Caco-2 (cell line): ENCODE measurements around the gene CHD9. TPM values are rescaled to one million over a fixed set of nuclear protein-coding genes. Genes with fewer than 3 reads are reported as not detected.

ENCODE experiments used
- BruUV-seq: library from RNA; stranded (reverse); fragments of 400-500 nt; replicated peaks from 2 replicates; lab custom pipeline; 2021; lab: Mats Ljungman, UMichigan
- CTCF ChIA-PET: fragments of 300-600 bp; sonication (Branson Sonifier 250); formaldehyde crosslinking; loops from one replicate; lab custom pipeline; 2022; ENCODE audit warnings: antibody characterized with exemption; lab: Charles Lee
- POLR2A ChIA-PET: fragments of 300-600 bp; sonication (Branson Sonifier 250); formaldehyde crosslinking; loops from one replicate; lab custom pipeline; 2022; ENCODE audit warnings: antibody characterized with exemption; lab: Charles Lee
- DNase-seq, 2 experiments: peaks; one replicate each; pipeline versions ENCODE4 v3.0.0 to v3.0.0-alpha.2; 2020 to 2022
- H3K27me3 ChIP-seq: replicated peaks from 2 replicates; pipeline ENCODE4 v1.6.0; 2011; ENCODE audit warnings: low read length; ENCODE audit not compliant: control insufficient read depth, insufficient read depth
- H3K36me3 ChIP-seq: 2 replicates; pipeline ENCODE4 v1.5.1; 2011; ENCODE audit warnings: low read length; ENCODE audit not compliant: control insufficient read depth, insufficient read depth
- H3K4me1 ChIP-seq: fragments of 250-450 bp; sonication (Bioruptor Pico); 2 replicates; pipeline ENCODE4 v1.5.1; 2020; ENCODE audit warnings: mild to moderate bottlenecking
- H3K4me3 ChIP-seq: 2 replicates; pipeline ENCODE4 v1.5.1; 2011; ENCODE audit warnings: low read depth, mild to moderate bottlenecking, control low read depth, low read length
- H3K9me3 ChIP-seq: fragments of 250-450 bp; sonication (Bioruptor Pico); 2 replicates; pipeline ENCODE4 v1.5.1; 2020; ENCODE audit warnings: mild to moderate bottlenecking, moderate library complexity
- H3K27ac Mint-ChIP-seq: one replicate; pipeline ENCODE4 v1.8.0; 2022; ENCODE audit warnings: mixed read lengths; ENCODE audit not compliant: unreplicated experiment
- H3K27me3 Mint-ChIP-seq: one replicate; pipeline ENCODE4 v1.8.0; 2022; ENCODE audit warnings: mixed read lengths; ENCODE audit not compliant: insufficient read depth, unreplicated experiment
- H3K36me3 Mint-ChIP-seq: one replicate; pipeline ENCODE4 v1.8.0; 2022; ENCODE audit warnings: mild to moderate bottlenecking, mixed read lengths; ENCODE audit not compliant: insufficient read depth, unreplicated experiment
- H3K4me1 Mint-ChIP-seq: one replicate; pipeline ENCODE4 v1.8.0; 2022; ENCODE audit warnings: low read depth, mixed read lengths; ENCODE audit not compliant: unreplicated experiment
- H3K4me3 Mint-ChIP-seq: one replicate; pipeline ENCODE4 v1.8.0; 2022; ENCODE audit warnings: mild to moderate bottlenecking, moderate library complexity, mixed read lengths; ENCODE audit not compliant: unreplicated experiment
- H3K9me3 Mint-ChIP-seq: one replicate; pipeline ENCODE4 v1.8.0; 2022; ENCODE audit warnings: mixed read lengths; ENCODE audit not compliant: unreplicated experiment
- intact Hi-C: fragments of 100-400 bp; cut with micrococcal nuclease; formaldehyde crosslinking; loops from one replicate; pipeline ENCODE4 v1.10.0; 2022; ENCODE audit not compliant: unreplicated experiment
- total RNA-seq: library from RNA; stranded (reverse); gene quantifications from 2 replicates; pipeline ENCODE4 v1.2.3, GENCODE V29; 2022
- TF ChIP-seq, protein P1 (sequence below), 2 experiments: fragments of 200-600 bp in 1 of 2; IDR thresholded peaks; 1 replicate in 1 of 2; 2 replicates in 1 of 2; pipeline versions ENCODE4 v1.5.1 to v1.8.0; 2011 to 2022; ENCODE audit warnings: antibody characterized with exemption in 1 of 2, control low read depth in 1 of 2, inconsistent platforms in 1 of 2, low read depth in 1 of 2, low read length in 1 of 2, mild to moderate bottlenecking in 1 of 2, moderate library complexity in 1 of 2; ENCODE audit not compliant: insufficient read depth in 1 of 2, severe bottlenecking in 1 of 2, unreplicated experiment in 1 of 2

CHD9 gene
- total RNA-seq, 1 experiment from 2014 or later: 29.1 TPM

DNA sequence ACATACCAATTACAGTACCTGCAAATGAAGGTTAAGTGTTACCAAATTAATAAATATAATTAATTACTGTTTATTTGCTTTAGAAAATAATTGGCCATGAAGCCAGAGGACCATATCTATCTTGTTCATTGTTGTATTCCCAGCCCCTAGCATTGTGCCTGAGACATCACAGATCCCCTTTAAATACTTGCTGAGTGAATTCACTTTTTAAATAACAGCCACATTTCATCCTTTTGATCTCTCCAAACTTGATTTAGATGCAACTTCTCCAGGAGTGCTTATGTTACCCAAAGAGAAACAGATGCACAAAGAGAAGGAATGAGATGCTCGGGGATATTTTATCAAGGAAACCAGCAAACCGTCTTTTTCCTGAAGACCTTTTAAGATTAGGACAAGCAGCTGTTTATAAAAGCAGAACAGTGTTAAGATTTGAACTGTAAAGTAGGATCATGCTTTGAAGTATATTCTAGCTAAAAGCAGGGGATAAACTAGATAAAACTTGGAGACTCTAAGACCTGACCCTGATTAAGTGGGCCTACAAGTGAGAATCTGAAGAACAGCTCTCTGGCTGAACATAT lies 66.3 kb downstream of the CHD9 start:
- Histone ChIP-seq H3K4me3 (no peak overlapping the region), H3K9me3 (no peaks in the 10 kb centered on the region), H3K4me1 (peaks cover 1% of the 10 kb centered on the region), H3K36me3 (no peaks in the 10 kb centered on the region), H3K27me3 (no peaks in the 10 kb centered on the region)
- H3K9me3 Mint-ChIP-seq: peaks cover 10% of the 10 kb centered on the region
- no peak for DNase-seq
- H3K27me3 Mint-ChIP-seq: no peaks in the 10 kb centered on the region
- intact Hi-C loops: no loop called here
- no peaks in the 10 kb centered on the region for H3K4me1 Mint-ChIP-seq
- H3K36me3 Mint-ChIP-seq: no peaks in the 10 kb centered on the region
- H3K27ac Mint-ChIP-seq: no peak overlapping the region
- POLR2A ChIA-PET: no interaction called here
- TF ChIP-seq, protein P1, sequence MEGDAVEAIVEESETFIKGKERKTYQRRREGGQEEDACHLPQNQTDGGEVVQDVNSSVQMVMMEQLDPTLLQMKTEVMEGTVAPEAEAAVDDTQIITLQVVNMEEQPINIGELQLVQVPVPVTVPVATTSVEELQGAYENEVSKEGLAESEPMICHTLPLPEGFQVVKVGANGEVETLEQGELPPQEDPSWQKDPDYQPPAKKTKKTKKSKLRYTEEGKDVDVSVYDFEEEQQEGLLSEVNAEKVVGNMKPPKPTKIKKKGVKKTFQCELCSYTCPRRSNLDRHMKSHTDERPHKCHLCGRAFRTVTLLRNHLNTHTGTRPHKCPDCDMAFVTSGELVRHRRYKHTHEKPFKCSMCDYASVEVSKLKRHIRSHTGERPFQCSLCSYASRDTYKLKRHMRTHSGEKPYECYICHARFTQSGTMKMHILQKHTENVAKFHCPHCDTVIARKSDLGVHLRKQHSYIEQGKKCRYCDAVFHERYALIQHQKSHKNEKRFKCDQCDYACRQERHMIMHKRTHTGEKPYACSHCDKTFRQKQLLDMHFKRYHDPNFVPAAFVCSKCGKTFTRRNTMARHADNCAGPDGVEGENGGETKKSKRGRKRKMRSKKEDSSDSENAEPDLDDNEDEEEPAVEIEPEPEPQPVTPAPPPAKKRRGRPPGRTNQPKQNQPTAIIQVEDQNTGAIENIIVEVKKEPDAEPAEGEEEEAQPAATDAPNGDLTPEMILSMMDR (IDR thresholded peaks at IDR 0.05; ENCODE audit: insufficient read depth in 1 of 2, low read depth in 1 of 2, low read length in 1 of 2, severe bottlenecking in 1 of 2, unreplicated experiment in 1 of 2): no peak
- CTCF ChIA-PET: interaction anchor here (1.6 kb wide), 1 partner anchor 9 kb away, joined by 3 read pairs; no protein-coding TSS in a partner anchor
- no peak overlapping the region for H3K4me3 Mint-ChIP-seq
- BruUV-seq: no TSS peak

DNA sequence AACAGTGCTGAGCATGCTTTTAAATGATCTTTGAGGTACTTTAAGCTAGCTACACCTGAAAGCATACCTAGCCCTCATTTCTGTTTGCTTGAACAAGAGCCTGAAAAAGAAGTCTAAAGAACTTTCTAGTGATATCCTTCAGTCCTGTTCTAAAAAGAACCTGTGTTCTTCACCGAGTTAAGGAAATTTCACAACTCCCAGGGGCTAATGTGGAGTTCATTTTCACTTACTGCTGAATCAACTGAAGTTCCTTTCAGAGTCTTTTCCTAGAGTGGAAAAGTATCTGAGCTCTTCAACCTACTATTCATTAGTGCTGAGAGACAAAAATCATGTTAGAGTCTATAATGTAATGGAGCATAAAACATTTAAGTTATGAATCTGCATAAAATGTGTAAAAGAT lies 66.9 kb downstream of the CHD9 start:
- H3K4me3 ChIP-seq: no peak overlapping the region
- H3K9me3 Mint-ChIP-seq: peaks cover 10% of the 10 kb centered on the region
- no peaks in the 10 kb centered on the region for H3K36me3 ChIP-seq
- H3K36me3 Mint-ChIP-seq: no peaks in the 10 kb centered on the region
- H3K4me1 Mint-ChIP-seq: no peaks in the 10 kb centered on the region
- intact Hi-C loops: no loop called here
- DNase-seq: no peak
- no peak overlapping the region for H3K4me3 Mint-ChIP-seq
- H3K27me3 Mint-ChIP-seq: no peaks in the 10 kb centered on the region
- H3K27me3 ChIP-seq: no peaks in the 10 kb centered on the region
- no TSS peak for BruUV-seq
- ChIA-PET CTCF (interaction anchor here (1.6 kb wide), 1 partner anchor 10 kb away, joined by 3 read pairs; no protein-coding TSS in a partner anchor), POLR2A (no interaction called here)
- TF ChIP-seq, protein P1 (IDR thresholded peaks at IDR 0.05; ENCODE audit: insufficient read depth in 1 of 2, low read depth in 1 of 2, low read length in 1 of 2, severe bottlenecking in 1 of 2, unreplicated experiment in 1 of 2): no peak
- H3K4me1 ChIP-seq: no peaks in the 10 kb centered on the region
- no peaks in the 10 kb centered on the region for H3K9me3 ChIP-seq
- no peak overlapping the region for H3K27ac Mint-ChIP-seq

DNA sequence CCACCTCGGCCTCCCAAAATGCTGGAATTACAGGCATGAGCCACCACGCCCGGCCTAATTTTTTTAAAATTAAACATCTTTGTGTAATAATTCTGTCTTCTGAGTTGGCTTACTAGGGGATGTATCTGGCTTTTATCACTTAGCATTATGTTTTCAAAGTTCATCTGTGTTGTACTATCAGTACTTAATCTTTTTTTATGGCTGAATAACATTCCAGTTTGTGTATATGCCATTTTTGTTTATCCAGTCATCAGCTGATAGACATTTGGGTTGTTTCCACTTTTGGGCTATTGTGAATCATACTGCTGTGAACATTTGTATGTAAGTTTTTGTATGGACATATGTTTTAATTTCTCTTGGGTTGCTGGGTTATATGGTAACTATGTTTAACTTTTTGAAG lies 69.0 kb downstream of the CHD9 start:
- no peaks in the 10 kb centered on the region for H3K36me3 Mint-ChIP-seq
- CTCF ChIA-PET: interaction anchor here (0.6 kb wide), 1 partner anchor 15 kb away, joined by 3 read pairs; no protein-coding TSS in a partner anchor
- TF ChIP-seq, protein P1 (IDR thresholded peaks at IDR 0.05; ENCODE audit: insufficient read depth in 1 of 2, low read depth in 1 of 2, low read length in 1 of 2, severe bottlenecking in 1 of 2, unreplicated experiment in 1 of 2): no peak

More for the DNA sequence above, 69.0 kb downstream of the CHD9 start:
- Mint-ChIP-seq H3K4me1 (peaks cover 4% of the 10 kb centered on the region), H3K27ac (no peak overlapping the region), H3K27me3 (no peaks in the 10 kb centered on the region), H3K9me3 (peaks cover 10% of the 10 kb centered on the region), H3K4me3 (no peak overlapping the region)
- Histone ChIP-seq H3K27me3 (no peaks in the 10 kb centered on the region), H3K9me3 (no peaks in the 10 kb centered on the region), H3K4me1 (0 out of 2 replicates have a peak, but pooled peaks cover under 1% of the 10 kb centered on the region), H3K4me3 (no peak overlapping the region), H3K36me3 (no peaks in the 10 kb centered on the region)
- no TSS peak for BruUV-seq
- intact Hi-C loops: no loop called here
- no peak for DNase-seq
- POLR2A ChIA-PET: no interaction called here
